Activated CD8-positive, alpha-beta memory T cell treated with anti-CD3 and anti-CD28 coated beads, Interleukin-2, amount 50 U/mL, for 4 hours (primary cell): Measurements from ENCODE around the gene RRP36.
A peak's percentile ranks its signal among the peaks of the same experiment; 100 is the strongest.
"Not testable (repeated sequence)": the region's sequence is repeated elsewhere in the genome, so short reads cannot be mapped to it uniquely, and the experiment has no call there.

Experiments used
- DNase-seq: peaks from one replicate; pipeline ENCODE4 v3.0.0-alpha.2; 2020

RRP36 gene

GRCh38 chr6:43021270-43022047 lies at the start of gene RRP36:
Gene RRP36, plus strand, starts transcription at chr6:43021623. Its CDS starts 32 bp downstream, at chr6:43021655.
- DNase-seq: peak; percentile 72

GRCh38 chr6:42971746-42972327 lies 49.6 kb upstream of the RRP36 start:
- no peak for DNase-seq

GRCh38 chr6:42973926-42974325 lies 47.5 kb upstream of the RRP36 start:
- no peak for DNase-seq

GRCh38 chr6:42974919-42975505 lies 46.4 kb upstream of the RRP36 start:
- no peak for DNase-seq

- no peak for DNase-seq
Observed at GRCh38 chr6:42978487-42978838, 43.0 kb upstream of the RRP36 start.

- DNase-seq: peak; percentile 93
Observed at GRCh38 chr6:42978839-42979522, 42.4 kb upstream of the RRP36 start, which contains the start of gene PEX6. Gene PEX6, minus strand, starts transcription at chr6:42979181. Its CDS starts 31 bp downstream, at chr6:42979150.

GRCh38 chr6:42979523-42980177 lies 41.8 kb upstream of the RRP36 start:
- DNase-seq: no peak

GRCh38 chr6:42981836-42982235 lies 39.6 kb upstream of the RRP36 start:
- no peak for DNase-seq

GRCh38 chr6:42984001-42984923 lies 37.2 kb upstream of the RRP36 start, which contains the start of gene PPP2R5D:
Gene PPP2R5D, plus strand, starts transcription at chr6:42984570. Its CDS starts 108 bp downstream, at chr6:42984678.
- peak; percentile 95 for DNase-seq

GRCh38 chr6:42984924-42985475 lies 36.4 kb upstream of the RRP36 start:
- no peak for DNase-seq

GRCh38 chr6:42987533-42988451 lies 33.6 kb upstream of the RRP36 start:
- DNase-seq: no peak

- DNase-seq: no peak
Observed at GRCh38 chr6:42988486-42989020, 32.9 kb upstream of the RRP36 start.

- DNase-seq: no peak
Observed at GRCh38 chr6:42989923-42990322, 31.5 kb upstream of the RRP36 start.

GRCh38 chr6:42993445-42993844 lies 28.0 kb upstream of the RRP36 start:
- no peak for DNase-seq

GRCh38 chr6:42996513-42996912 lies 24.9 kb upstream of the RRP36 start:
- DNase-seq: no peak

- not testable (repeated sequence) for DNase-seq
Observed at GRCh38 chr6:42998205-42998604, 23.2 kb upstream of the RRP36 start.

GRCh38 chr6:43001843-43002242 lies 19.6 kb upstream of the RRP36 start:
- DNase-seq: no peak

GRCh38 chr6:43005844-43006243 lies 15.6 kb upstream of the RRP36 start:
- DNase-seq: no peak

GRCh38 chr6:43006251-43006650 lies 15.2 kb upstream of the RRP36 start:
- no peak for DNase-seq

- DNase-seq: no peak
Observed at GRCh38 chr6:43007126-43007525, 14.3 kb upstream of the RRP36 start.
